ENCODE data around the gene SCN9A.

Gene SCN9A

DNA sequence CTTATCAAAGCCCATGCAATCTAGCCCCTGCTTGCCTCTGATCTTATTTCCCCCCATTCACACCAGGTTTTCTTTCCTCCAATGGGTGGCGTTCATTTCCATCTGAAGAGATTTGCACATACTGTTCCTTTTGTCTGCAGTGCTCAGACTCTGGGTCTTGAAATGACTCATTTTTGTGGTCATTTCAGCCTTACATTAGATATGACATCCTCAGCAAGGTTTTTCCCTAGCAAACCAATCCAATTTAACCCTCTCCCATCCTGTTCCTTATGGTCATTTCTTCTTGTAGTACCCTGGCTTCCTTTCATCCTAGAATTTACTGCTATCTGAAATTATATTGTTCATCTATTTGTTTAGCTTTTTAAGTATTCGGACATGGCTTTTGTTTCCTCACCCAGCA is 205.4 kb downstream of the SCN9A start:
- H3K9me3 Mint-ChIP-seq, result no peaks in the 10 kb centered on the region

DNA sequence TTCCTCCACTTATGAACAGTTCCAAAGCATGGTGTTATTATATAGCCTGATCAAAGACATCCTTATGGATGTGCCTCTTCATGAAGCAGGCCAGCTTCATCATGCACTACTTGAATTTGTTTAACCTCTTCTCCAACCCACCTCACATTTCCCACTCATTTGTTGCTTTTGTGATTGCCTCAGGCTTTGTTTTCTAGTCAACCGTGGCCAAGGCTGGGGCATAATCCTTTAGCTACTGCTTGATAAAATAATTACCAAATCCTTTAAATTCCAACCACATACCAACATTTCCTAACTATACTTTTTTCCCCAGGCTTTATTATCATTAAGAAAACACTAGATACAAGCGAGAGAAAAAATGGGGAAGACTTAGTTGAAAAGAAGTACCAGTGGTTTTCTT is 208.3 kb downstream of the SCN9A start:
- Mint-ChIP-seq H3K4me1 (no peaks in the 10 kb centered on the region), H3K4me3 (no peak overlapping the region), H3K27me3 (peaks cover 10% of the 10 kb centered on the region), H3K36me3 (no peaks in the 10 kb centered on the region), H3K27ac (no peak overlapping the region), H3K9me3 (no peaks in the 10 kb centered on the region)
- ATAC-seq, result no peak

More for the DNA sequence above, 205.4 kb downstream of the SCN9A start:
- H3K4me1 Mint-ChIP-seq, result no peaks in the 10 kb centered on the region
- no peak overlapping the region for H3K4me3 Mint-ChIP-seq
- H3K36me3 Mint-ChIP-seq, result no peaks in the 10 kb centered on the region
- H3K27ac Mint-ChIP-seq, result no peak overlapping the region
- ATAC-seq, result no peak
- peaks cover 10% of the 10 kb centered on the region for H3K27me3 Mint-ChIP-seq

DNA sequence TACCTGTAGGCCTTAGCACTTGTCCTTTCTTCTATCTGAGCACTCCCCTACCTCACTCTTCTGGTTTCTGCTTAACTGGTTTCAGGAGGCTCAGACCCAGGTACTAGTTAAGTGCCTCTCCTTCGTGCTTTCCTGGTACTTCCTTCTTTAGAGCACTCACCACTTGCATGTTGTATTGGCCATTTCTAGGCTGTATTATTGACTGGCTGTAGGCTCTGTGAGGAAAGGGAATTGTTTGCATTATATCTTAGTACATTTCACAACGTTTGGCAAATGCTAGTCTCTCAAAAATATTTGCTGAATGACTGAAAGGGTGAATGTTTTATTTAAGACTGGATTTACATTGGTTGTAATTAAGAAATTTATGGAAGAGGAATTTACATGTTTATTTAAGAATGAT is 212.0 kb downstream of the SCN9A start:
- no peak for ATAC-seq
- H3K36me3 Mint-ChIP-seq, result no peaks in the 10 kb centered on the region
- no peaks in the 10 kb centered on the region for H3K9me3 Mint-ChIP-seq
- H3K27me3 Mint-ChIP-seq, result peaks cover 10% of the 10 kb centered on the region
- H3K4me1 Mint-ChIP-seq, result no peaks in the 10 kb centered on the region
- H3K4me3 Mint-ChIP-seq, result no peak overlapping the region
- no peak overlapping the region for H3K27ac Mint-ChIP-seq

DNA sequence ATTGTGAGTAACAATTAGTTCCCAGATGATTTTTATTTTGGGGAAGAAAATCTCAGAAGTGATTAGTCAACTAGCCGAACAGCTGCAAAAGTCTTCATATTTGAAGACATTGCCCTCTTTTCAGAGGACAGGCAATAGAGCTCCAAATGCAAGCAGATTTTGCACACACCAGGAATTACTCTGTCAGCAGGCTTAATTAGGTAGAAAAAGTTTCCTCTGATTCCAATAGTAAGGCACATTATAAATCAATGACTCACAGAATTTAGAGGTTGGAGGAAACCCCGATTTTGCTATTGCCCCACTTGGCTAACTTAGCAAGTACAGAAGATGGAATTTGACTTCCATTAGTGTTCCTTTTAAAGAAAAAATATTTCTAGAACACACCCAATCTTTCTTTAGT is 217.2 kb downstream of the SCN9A start:
- H3K4me3 Mint-ChIP-seq, result no peak overlapping the region
- no peaks in the 10 kb centered on the region for H3K36me3 Mint-ChIP-seq
- ATAC-seq, result no peak
- no peaks in the 10 kb centered on the region for H3K27me3 Mint-ChIP-seq
- no peaks in the 10 kb centered on the region for H3K9me3 Mint-ChIP-seq
- H3K4me1 Mint-ChIP-seq, result no peaks in the 10 kb centered on the region
- no peak overlapping the region for H3K27ac Mint-ChIP-seq

DNA sequence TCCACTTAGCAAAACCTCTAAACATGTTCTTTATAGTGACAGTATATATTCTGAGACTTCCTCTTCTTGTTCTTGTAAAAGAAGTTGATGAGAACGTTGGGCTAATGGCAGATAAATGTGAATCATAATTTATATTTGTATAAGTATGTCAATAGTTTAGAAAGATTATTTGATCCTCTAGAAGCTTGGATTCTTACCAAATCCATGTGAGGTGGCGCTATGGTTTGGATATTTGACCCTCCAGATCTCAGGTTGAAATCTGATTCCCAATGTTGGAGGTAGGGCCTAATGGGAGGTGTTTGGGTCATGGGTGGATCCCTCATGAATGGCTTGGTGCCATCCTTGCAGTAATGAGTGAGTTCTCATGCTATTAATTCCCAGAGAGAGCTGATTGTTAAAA is 218.2 kb downstream of the SCN9A start:
- Mint-ChIP-seq H3K9me3 (no peaks in the 10 kb centered on the region), H3K4me3 (no peak overlapping the region), H3K4me1 (no peaks in the 10 kb centered on the region), H3K27ac (no peak overlapping the region), H3K36me3 (no peaks in the 10 kb centered on the region), H3K27me3 (no peaks in the 10 kb centered on the region)
- ATAC-seq, result no peak

DNA sequence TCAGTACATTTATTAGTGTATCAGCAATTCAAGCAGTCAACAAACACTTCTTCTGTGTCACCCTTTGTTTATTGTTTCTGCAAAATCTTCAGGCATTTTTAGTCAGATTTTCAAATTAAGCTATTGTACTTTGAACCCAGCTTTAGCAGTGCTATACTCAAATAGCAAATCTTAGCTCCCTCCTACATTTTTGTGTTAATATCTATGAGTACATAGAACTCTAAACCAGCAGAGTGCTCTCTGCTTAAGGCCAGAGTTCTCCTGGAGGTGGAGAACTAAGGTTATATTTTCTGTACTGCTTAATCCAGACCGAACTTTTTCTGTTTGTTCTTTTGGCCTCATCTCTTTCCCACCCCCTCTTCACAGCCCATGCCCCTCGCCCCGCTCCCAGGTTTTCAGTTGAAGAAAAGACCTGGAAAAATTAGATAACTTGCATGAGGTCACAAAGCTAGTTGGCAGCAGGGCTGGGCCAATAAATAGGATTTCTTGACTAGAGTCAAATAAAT is 218.7 kb downstream of the SCN9A start:
- Mint-ChIP-seq H3K4me1 (no peaks in the 10 kb centered on the region), H3K9me3 (no peaks in the 10 kb centered on the region), H3K36me3 (no peaks in the 10 kb centered on the region), H3K4me3 (no peak overlapping the region), H3K27ac (no peak overlapping the region), H3K27me3 (no peaks in the 10 kb centered on the region)
- no peak for ATAC-seq

DNA sequence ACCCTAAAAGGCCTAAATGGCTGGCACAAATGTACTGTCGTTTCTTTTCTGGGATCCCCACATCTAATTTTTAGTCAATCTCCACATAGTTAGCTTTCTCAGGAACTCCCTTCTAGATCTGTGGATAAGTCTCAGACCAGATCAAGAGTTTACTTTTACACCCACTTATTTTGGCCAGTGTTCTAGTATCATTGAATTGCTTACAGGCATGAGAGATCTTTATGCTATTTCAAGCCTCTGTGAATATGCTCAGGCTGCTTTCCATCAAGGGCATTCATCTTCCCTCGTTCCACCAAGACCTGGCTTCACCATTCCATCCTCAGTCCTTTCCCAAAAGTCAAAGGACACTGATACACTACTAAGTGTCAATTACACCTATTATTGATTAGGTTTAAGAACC is 220.2 kb downstream of the SCN9A start:
- Mint-ChIP-seq H3K27me3 (no peaks in the 10 kb centered on the region), H3K4me3 (no peak overlapping the region), H3K9me3 (no peaks in the 10 kb centered on the region), H3K4me1 (no peaks in the 10 kb centered on the region), H3K27ac (no peak overlapping the region), H3K36me3 (no peaks in the 10 kb centered on the region)
- no peak for ATAC-seq

DNA sequence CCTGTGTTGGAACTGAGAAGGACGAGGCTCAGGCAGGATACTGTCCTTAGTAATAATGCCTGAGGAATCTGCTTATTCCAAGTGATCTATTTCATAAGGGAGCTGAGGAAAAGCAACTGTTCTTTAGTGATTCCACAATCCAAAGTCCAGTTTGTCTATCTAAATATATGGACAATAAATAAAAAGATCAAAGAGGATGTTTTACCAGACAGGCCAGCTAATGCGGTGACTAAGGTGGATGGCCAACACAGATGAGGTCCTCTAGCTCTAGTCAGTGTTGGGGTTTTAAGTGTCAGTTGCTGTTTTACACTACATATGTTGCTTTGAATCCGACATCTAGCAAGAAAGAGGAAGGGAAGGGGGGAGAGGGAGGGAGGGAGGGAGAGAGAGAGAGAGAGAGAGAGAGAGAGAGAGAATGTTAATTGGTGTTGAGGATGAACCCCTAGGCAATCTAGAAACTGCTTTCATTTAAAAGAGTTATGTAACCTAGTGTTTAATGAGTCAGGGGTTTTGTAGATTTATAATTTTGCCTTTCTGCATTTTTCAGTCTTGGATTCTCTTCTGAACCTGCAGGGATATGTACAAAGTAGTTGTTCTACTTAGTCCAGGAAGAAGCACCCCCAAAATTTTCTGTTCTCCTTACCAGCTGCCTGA is 220.9 kb downstream of the SCN9A start:
- Mint-ChIP-seq H3K4me1 (no peaks in the 10 kb centered on the region), H3K9me3 (no peaks in the 10 kb centered on the region), H3K36me3 (no peaks in the 10 kb centered on the region), H3K27ac (no peak overlapping the region), H3K4me3 (no peak overlapping the region), H3K27me3 (no peaks in the 10 kb centered on the region)
- ATAC-seq, result peak; percentile 35

DNA sequence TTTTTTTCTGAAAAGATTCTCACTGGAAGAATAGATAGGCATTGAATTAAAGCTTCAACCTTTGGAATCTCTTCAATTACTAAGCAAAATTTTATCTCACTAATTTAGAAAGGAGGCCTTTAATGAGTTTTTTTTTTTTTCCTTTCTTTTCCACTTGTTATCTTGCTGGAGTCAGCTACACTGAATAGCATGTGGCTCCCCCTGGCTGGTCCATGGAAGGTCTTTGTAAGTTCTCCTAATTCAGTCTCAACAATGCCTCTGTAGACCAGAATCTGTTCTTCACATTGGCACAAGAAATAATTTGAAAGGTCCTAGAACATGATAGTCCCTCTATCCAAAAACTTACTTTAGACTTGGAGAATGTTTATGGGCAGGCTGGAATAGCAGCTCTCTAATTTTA is 223.7 kb downstream of the SCN9A start:
- Mint-ChIP-seq H3K27ac (no peak overlapping the region), H3K36me3 (no peaks in the 10 kb centered on the region), H3K9me3 (no peaks in the 10 kb centered on the region)

DNA sequence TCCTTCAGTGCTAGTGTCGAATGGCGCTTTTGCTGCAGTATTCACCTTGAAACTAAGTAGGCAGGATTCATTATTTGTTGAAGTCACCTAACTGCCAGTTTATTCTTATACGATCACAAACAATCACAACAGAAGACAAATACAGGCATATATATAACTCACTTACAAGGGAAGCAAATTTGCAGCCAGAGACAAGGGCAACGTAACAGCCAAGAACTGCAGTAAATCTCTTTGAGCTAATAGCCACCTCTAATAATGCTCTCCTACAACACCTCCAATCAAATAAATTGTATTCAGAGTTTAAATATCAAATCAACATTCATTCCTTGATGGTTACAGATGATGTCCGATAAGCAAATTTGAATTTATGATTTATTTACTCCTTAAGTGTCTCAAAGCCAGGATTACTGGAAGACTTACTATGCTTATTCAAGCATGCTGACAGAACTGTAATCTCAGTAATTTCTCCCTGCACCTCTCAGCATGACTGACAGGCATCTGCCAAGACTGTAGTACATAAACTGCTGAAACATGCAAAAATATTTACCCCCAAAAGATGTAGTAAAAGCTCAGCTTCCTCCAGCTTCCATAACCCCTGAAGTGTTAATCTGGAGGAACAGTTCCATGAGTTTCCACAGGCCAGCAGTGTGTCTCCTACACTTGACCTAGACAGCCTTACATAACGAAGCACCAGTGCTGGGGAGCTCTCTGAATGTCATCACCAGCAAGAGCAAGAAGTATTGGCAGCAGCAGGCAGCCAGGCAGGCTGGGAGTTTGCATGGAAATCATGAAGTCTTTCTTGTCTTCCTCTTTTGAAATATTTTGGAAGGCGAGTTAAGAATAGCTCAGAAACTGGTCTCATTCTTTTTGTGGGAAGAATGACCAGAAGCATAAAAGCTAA is 227.0 kb downstream of the SCN9A start:
- Mint-ChIP-seq H3K27ac (no peak overlapping the region), H3K27me3 (no peaks in the 10 kb centered on the region), H3K4me3 (no peak overlapping the region), H3K9me3 (no peaks in the 10 kb centered on the region), H3K36me3 (no peaks in the 10 kb centered on the region), H3K4me1 (no peaks in the 10 kb centered on the region)
- ATAC-seq, result peak; percentile 22

More for the DNA sequence above, 223.7 kb downstream of the SCN9A start:
- no peaks in the 10 kb centered on the region for H3K27me3 Mint-ChIP-seq
- no peak for ATAC-seq
- H3K4me3 Mint-ChIP-seq, result no peak overlapping the region
- no peaks in the 10 kb centered on the region for H3K4me1 Mint-ChIP-seq

DNA sequence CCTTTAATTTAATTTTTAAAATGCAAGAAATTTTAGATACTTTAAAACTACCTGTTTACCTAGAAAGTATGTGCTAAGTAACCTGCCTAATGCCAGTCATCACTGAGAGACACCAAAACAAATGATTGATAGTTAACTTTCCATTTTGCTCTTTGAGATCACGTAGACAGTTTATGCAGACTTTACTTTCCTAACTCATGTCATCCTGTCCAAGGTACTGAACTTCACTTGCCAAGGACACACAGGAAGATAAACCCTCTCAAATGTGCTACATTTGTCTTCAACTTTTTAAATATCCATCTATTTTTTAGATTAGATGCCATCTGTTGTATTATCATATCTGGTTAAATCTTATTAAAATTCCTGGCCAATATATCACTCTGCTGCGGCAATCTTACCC is 227.9 kb downstream of the SCN9A start:
- Mint-ChIP-seq H3K4me1 (no peaks in the 10 kb centered on the region), H3K36me3 (no peaks in the 10 kb centered on the region), H3K9me3 (no peaks in the 10 kb centered on the region)

More for the DNA sequence above, 227.9 kb downstream of the SCN9A start:
- Mint-ChIP-seq H3K27me3 (no peaks in the 10 kb centered on the region), H3K27ac (no peak overlapping the region), H3K4me3 (no peak overlapping the region)
- ATAC-seq, result no peak

Measured in stimulated activated memory B cell treated with anti-CD40 and anti-IgM and Interleukin-4, amounts not matched to agents 10 μg/mL and 1 μg/mL and 100 μg/mL, for 72 hours (primary cell).